Right lobe of liver (tissue), 4 donors: ENCODE measurements around the gene TPRA1.

Experiments
- CTCF ChIP-seq, 4 donors: fragments of 200-600 bp in 3 of 4; fragments of 450-650 bp in 1 of 4; IDR thresholded peaks; one replicate each; pipeline versions ENCODE4 v1.5.1 to v1.8.0; 2016 to 2022; ENCODE audit warnings: antibody characterized with exemption in 4 of 4, mild to moderate bottlenecking in 2 of 4
- POLR2A ChIP-seq: fragments of 450-650 bp; IDR thresholded peaks from one replicate; pipeline ENCODE4 v1.6.1; 2017; ENCODE audit warnings: antibody characterized with exemption, mild to moderate bottlenecking
- donor health status: DM: no; HTN: no; CAD: no.
- donor health status: DM: no; HTN: no; CAD: no.
- donor health status: DM: no; HTN: yes; CAD: no.

GRCh38 chr3:127573912-127574311 lies 16.6 kb downstream of the TPRA1 start:
- TF ChIP-seq CTCF (IDR thresholded peaks at IDR 0.05), result no peak
- no peak for TF ChIP-seq POLR2A
